RPMI7951 (cell line): ENCODE data around the gene POFUT1. TPM values are rescaled to one million over a fixed set of nuclear protein-coding genes. Genes with fewer than 3 reads are reported as not detected.
"Not testable (repeated sequence)": the region's sequence is repeated elsewhere in the genome, so short reads cannot be mapped to it uniquely, and the experiment has no call there.

Experiments
- DNase-seq: peaks from one replicate; pipeline ENCODE4 v3.0.0-alpha.2; 2012; ENCODE audit warnings: low read depth
- total RNA-seq: library from RNA; depleted of rRNA; stranded (reverse); fragments of >200 nt; shearing (Covaris generic); gene quantifications from 2 replicates; pipeline ENCODE4 v1.2.3, GENCODE V29; 2014; rRNA removed

Gene POFUT1
- 65.2 and 81.3 TPM in 2 replicates for total RNA-seq

- DNase-seq: peak; percentile 92
Measured at GRCh38 chr20:32207626-32208498, at the start of gene POFUT1, which contains the start of gene PLAGL2. Gene POFUT1, plus strand, starts transcription at chr20:32207880. Its CDS starts 62 bp downstream, at chr20:32207942. Gene PLAGL2, minus strand, starts transcription at chr20:32207743. Its CDS starts 5,565 bp downstream, at chr20:32202178.

- no peak for DNase-seq
Measured at GRCh38 chr20:32158351-32158750, 49.3 kb upstream of the POFUT1 start.

GRCh38 chr20:32158943-32159660 lies 48.6 kb upstream of the POFUT1 start:
- DNase-seq: no peak

- DNase-seq: no peak
Measured at GRCh38 chr20:32159766-32160221, 47.9 kb upstream of the POFUT1 start.

- DNase-seq: no peak
Measured at GRCh38 chr20:32160341-32160740, 47.3 kb upstream of the POFUT1 start.

- DNase-seq: no peak
Measured at GRCh38 chr20:32162351-32162750, 45.3 kb upstream of the POFUT1 start.

GRCh38 chr20:32163951-32164350 lies 43.7 kb upstream of the POFUT1 start:
- DNase-seq: no peak

GRCh38 chr20:32164984-32165735 lies 42.5 kb upstream of the POFUT1 start:
- DNase-seq: no peak

- DNase-seq: no peak
Measured at GRCh38 chr20:32165836-32166545, 41.7 kb upstream of the POFUT1 start.

GRCh38 chr20:32167552-32167951 lies 40.1 kb upstream of the POFUT1 start:
- DNase-seq: no peak

- peak; percentile 40 for DNase-seq
Measured at GRCh38 chr20:32168184-32168910, 39.3 kb upstream of the POFUT1 start.

- not testable (repeated sequence) for DNase-seq
Measured at GRCh38 chr20:32177696-32178095, 30.0 kb upstream of the POFUT1 start.

GRCh38 chr20:32179515-32179914 lies 28.2 kb upstream of the POFUT1 start:
- no peak for DNase-seq

- no peak for DNase-seq
Measured at GRCh38 chr20:32179934-32180333, 27.7 kb upstream of the POFUT1 start.

GRCh38 chr20:32181606-32182005 lies 26.1 kb upstream of the POFUT1 start:
- DNase-seq: no peak

GRCh38 chr20:32183947-32184635 lies 23.6 kb upstream of the POFUT1 start:
- no peak for DNase-seq

- no peak for DNase-seq
Measured at GRCh38 chr20:32184961-32185603, 22.6 kb upstream of the POFUT1 start.

GRCh38 chr20:32186506-32186905 lies 21.2 kb upstream of the POFUT1 start:
- DNase-seq: no peak

- DNase-seq: no peak
Measured at GRCh38 chr20:32188376-32189122, 19.1 kb upstream of the POFUT1 start.
